Uterus (tissue), 4 donors: ENCODE results near the gene PPP3R2. TPM values are rescaled to one million over a fixed set of nuclear protein-coding genes. Genes with fewer than 3 reads are reported as not detected.

Experiments used
- DNase-seq, 2 donors: peaks; one replicate each; pipeline ENCODE4 v3.0.0-alpha.2; 2019 to 2020
- H3K27ac ChIP-seq, 2 donors: fragments of 200-600 bp; sonication (generic); 1 replicate in 1 of 2; 2 replicates in 1 of 2; pipeline ENCODE4 v1.5.1; 2016 to 2018
- H3K27me3 ChIP-seq, 2 donors: fragments of 200-600 bp; sonication (generic); one replicate each; pipeline ENCODE4 v1.5.1; 2018 to 2019; ENCODE audit warnings: control low read depth in 1 of 2
- H3K36me3 ChIP-seq, 2 donors: fragments of 200-600 bp; sonication (generic); one replicate each; pipeline ENCODE4 v1.5.1; 2019; ENCODE audit warnings: control low read depth in 1 of 2
- H3K4me1 ChIP-seq, 2 donors: fragments of 200-600 bp; sonication (generic); one replicate each; pipeline ENCODE4 v1.5.1; 2018 to 2019; ENCODE audit warnings: control low read depth in 1 of 2
- H3K4me3 ChIP-seq, 2 donors: fragments of 200-600 bp; sonication (generic); 1 replicate in 1 of 2; 2 replicates in 1 of 2; pipeline ENCODE4 v1.5.1; 2018 to 2019; ENCODE audit warnings: mild to moderate bottlenecking in 1 of 2
- H3K9me3 ChIP-seq, 2 donors: fragments of 200-600 bp; sonication (generic); one replicate each; pipeline ENCODE4 v1.5.1; 2019; ENCODE audit warnings: control low read depth in 1 of 2
- CTCF ChIP-seq, 4 experiments: fragments of 200-600 bp in 2 of 4; fragments of 450-650 bp in 2 of 4; sonication (generic) in 2 of 4; IDR thresholded peaks; one replicate each; pipeline ENCODE4 v1.5.1; 2016 to 2019; ENCODE audit warnings: antibody characterized with exemption in 4 of 4, mild to moderate bottlenecking in 2 of 4, moderate library complexity in 1 of 4
- POLR2A ChIP-seq, 2 donors: fragments of 450-650 bp; IDR thresholded peaks; one replicate each; pipeline ENCODE4 v1.6.1; 2016; ENCODE audit warnings: antibody characterized with exemption in 2 of 2, mild to moderate bottlenecking in 1 of 2, moderate library complexity in 1 of 2
- intact Hi-C: fragments of 100-400 bp; cut with DNase I; formaldehyde crosslinking; loops from one replicate; pipeline ENCODE4 v1.15.1; 2023; ENCODE audit warnings: low total_unique reads
- total RNA-seq, 4 donors: library from RNA; depleted of rRNA in 3 of 4; stranded (reverse); fragments of >200 nt in 3 of 4; gene quantifications; one replicate each; pipeline versions ENCODE4 v1.1.0 to v1.2.4, GENCODE V29; 2014 to 2023
- donor health status: DM: yes; HTN: yes; CAD: no.

The PPP3R2 gene
- under 1 TPM in 1 of 4 donors, not detected in 3; 0.07 TPM for total RNA-seq

GRCh38 chr9:101594796-101595195 is at the start of gene PPP3R2:
Gene PPP3R2, minus strand, starts transcription at chr9:101594969. Its CDS starts 48 bp downstream, at chr9:101594921.
- Histone ChIP-seq H3K27me3 (no peaks in the 10 kb centered on the region), H3K27ac (no peak within 1 kb of the TSS), H3K4me3 (no peak within 1 kb of the TSS), H3K4me1 (no peaks in the 10 kb centered on the region), H3K36me3 (no peaks in the 10 kb centered on the region), H3K9me3 (no peaks in the 10 kb centered on the region)
- intact Hi-C loops, result no loop called here
- TF ChIP-seq POLR2A (IDR thresholded peaks at IDR 0.05) (no peak), CTCF (IDR thresholded peaks at IDR 0.05) (no peak)
- no peak for DNase-seq

GRCh38 chr9:101639785-101640665 is 45.3 kb upstream of the PPP3R2 start:
- Histone ChIP-seq H3K4me1 (peaks cover 0 to 3% of the 10 kb centered on the region in 2 donors), H3K36me3 (no peaks in the 10 kb centered on the region), H3K4me3 (no peak overlapping the region), H3K9me3 (peaks cover 0 to 7% of the 10 kb centered on the region in 2 donors), H3K27ac (no peak overlapping the region), H3K27me3 (no peaks in the 10 kb centered on the region)
- no peak for TF ChIP-seq CTCF (IDR thresholded peaks at IDR 0.05)
- TF ChIP-seq POLR2A (IDR thresholded peaks at IDR 0.05), result no peak
- DNase-seq, result no peak
- intact Hi-C loops, result no loop called here

- peaks cover 0 to 3% of the 10 kb centered on the region in 2 donors for H3K4me1 ChIP-seq
- H3K4me3 ChIP-seq, result no peak overlapping the region
- DNase-seq, result no peak
- peaks cover 0 to 7% of the 10 kb centered on the region in 2 donors for H3K9me3 ChIP-seq
- intact Hi-C loops, result no loop called here
- TF ChIP-seq POLR2A (IDR thresholded peaks at IDR 0.05) (no peak), CTCF (IDR thresholded peaks at IDR 0.05) (no peak)
- no peaks in the 10 kb centered on the region for H3K36me3 ChIP-seq
- H3K27me3 ChIP-seq, result no peaks in the 10 kb centered on the region
- no peak overlapping the region for H3K27ac ChIP-seq
These were observed 44.5 kb upstream of the PPP3R2 start for GRCh38 chr9:101639311-101639710.

GRCh38 chr9:101636247-101636646 is 41.5 kb upstream of the PPP3R2 start:
- intact Hi-C loops, result no loop called here
- no peak overlapping the region for H3K4me3 ChIP-seq

More at GRCh38 chr9:101636247-101636646, 41.5 kb upstream of the PPP3R2 start:
- Histone ChIP-seq H3K27ac (no peak overlapping the region), H3K36me3 (no peaks in the 10 kb centered on the region), H3K4me1 (peaks cover 0 to 3% of the 10 kb centered on the region in 2 donors), H3K27me3 (no peaks in the 10 kb centered on the region), H3K9me3 (no peaks in the 10 kb centered on the region)
- DNase-seq, result no peak
- TF ChIP-seq POLR2A (IDR thresholded peaks at IDR 0.05), result no peak
- TF ChIP-seq CTCF (IDR thresholded peaks at IDR 0.05), result no peak
